HepG2 (cell line): ENCODE data around the gene HINFP. TPM values are rescaled to one million over a fixed set of nuclear protein-coding genes. Genes with fewer than 3 reads are reported as not detected.

Experiments
- BRD4 ChIP-seq: sonication (generic); formaldehyde crosslinking; IDR thresholded peaks from 2 replicates; pipeline ENCODE4 v1.4.0; 2020; ENCODE audit warnings: missing genetic modification reagents
- FOXM1 ChIP-seq: sonication (generic); formaldehyde crosslinking; IDR thresholded peaks from 2 replicates; pipeline ENCODE4 v1.5.0; 2020; ENCODE audit warnings: missing genetic modification reagents
- HNF1B ChIP-seq: sonication (generic); formaldehyde crosslinking; IDR thresholded peaks from 2 replicates; pipeline ENCODE4 v1.5.1; 2020; ENCODE audit warnings: mild to moderate bottlenecking, moderate library complexity, missing genetic modification reagents
- IRF1 ChIP-seq: sonication (generic); formaldehyde crosslinking; IDR thresholded peaks from 2 replicates; pipeline ENCODE4 v1.4.0; 2020; ENCODE audit warnings: low read depth, mild to moderate bottlenecking, missing genetic modification reagents
- KMT2B ChIP-seq: IDR thresholded peaks from 2 replicates; pipeline ENCODE4 v1.6.1; 2016; ENCODE audit warnings: missing genetic modification reagents, missing compliant biosample characterization
- MBNL3 ChIP-seq: fragments of 250-450 bp; sonication (Bioruptor Pico); conservative IDR thresholded peaks from 2 replicates; pipeline ENCODE4 v1.8.0; 2022; ENCODE audit warnings: mild to moderate bottlenecking, inconsistent platforms
- MED8 ChIP-seq: sonication (generic); formaldehyde crosslinking; IDR thresholded peaks from 2 replicates; pipeline ENCODE4 v1.8.1; 2023; ENCODE audit warnings: mild to moderate bottlenecking, missing genetic modification reagents; ENCODE audit not compliant: insufficient replicate concordance
- MXD3 ChIP-seq: IDR thresholded peaks from 2 replicates; pipeline ENCODE4 v1.6.1; 2016; ENCODE audit warnings: mild to moderate bottlenecking, missing biosample characterization, missing genetic modification reagents
- PCBP1 ChIP-seq: fragments of 200-400 bp; formaldehyde crosslinking; IDR thresholded peaks from 2 replicates; pipeline ENCODE4 v1.6.1; 2017; ENCODE audit warnings: mild to moderate bottlenecking, low read depth, low read length, borderline replicate concordance
- RARG ChIP-seq: sonication (generic); formaldehyde crosslinking; IDR thresholded peaks from 2 replicates; pipeline ENCODE4 v1.4.0; 2020; ENCODE audit warnings: low read depth, mild to moderate bottlenecking, missing genetic modification reagents
- RFX3 ChIP-seq: IDR thresholded peaks from 2 replicates; pipeline ENCODE4 v1.6.1; 2016; ENCODE audit warnings: missing biosample characterization, missing genetic modification reagents
- ZC3H4 ChIP-seq: sonication (generic); formaldehyde crosslinking; IDR thresholded peaks from 2 replicates; pipeline ENCODE4 v1.4.0; 2020; ENCODE audit warnings: missing genetic modification reagents, borderline replicate concordance
- ZNF160 ChIP-seq: sonication (generic); formaldehyde crosslinking; IDR thresholded peaks from 2 replicates; pipeline ENCODE4 v1.8.0; 2022; ENCODE audit warnings: mild to moderate bottlenecking, inconsistent platforms, missing genetic modification reagents
- ZNF263 ChIP-seq: sonication (generic); formaldehyde crosslinking; IDR thresholded peaks from 2 replicates; pipeline ENCODE4 v1.4.0; 2020; ENCODE audit warnings: missing genetic modification reagents
- ZNF383 ChIP-seq: sonication (generic); formaldehyde crosslinking; IDR thresholded peaks from 2 replicates; pipeline ENCODE4 v1.4.0; 2020; ENCODE audit warnings: missing genetic modification reagents, mild to moderate bottlenecking, borderline replicate concordance
- ZNF75D ChIP-seq: sonication (generic); formaldehyde crosslinking; IDR thresholded peaks from 2 replicates; pipeline ENCODE4 v1.8.1; 2023; ENCODE audit warnings: missing genetic modification reagents, mild to moderate bottlenecking, borderline replicate concordance
- ZNF777 ChIP-seq: sonication (generic); formaldehyde crosslinking; IDR thresholded peaks from 2 replicates; pipeline ENCODE4 v1.4.0; 2020; ENCODE audit warnings: missing genetic modification reagents
- polyA plus RNA-seq, 8 experiments: library from polyadenylated mRNA; depleted of rRNA in 3 of 8; stranded (reverse) in 7 of 8; unstranded in 1 of 8; fragments of >200 nt; fragmentation: Illumina TruSeq in 4 of 8; extraction: Trizol in 4 of 8; gene quantifications; 2 replicates each; pipeline versions ENCODE4 v1.2.1 to v1.2.3, GENCODE V29; 2011 to 2016; ENCODE audit warnings: low read depth in 4 of 8, missing spikeins in 1 of 8, mixed read lengths in 1 of 8; ENCODE audit not compliant: insufficient read depth in 1 of 8
- total RNA-seq, 5 experiments: library from RNA; depleted of rRNA; stranded (reverse); fragments of >200 nt; fragmentation: Illumina TruSeq; extraction: Trizol; gene quantifications; 2 replicates each; pipeline ENCODE4 v1.2.3, GENCODE V29; 2016; ENCODE audit warnings: low read depth in 1 of 5
- TF ChIP-seq, protein P1 (sequence below): sonication (generic); formaldehyde crosslinking; IDR thresholded peaks from 2 replicates; pipeline ENCODE4 v1.8.1; 2022; ENCODE audit warnings: low read depth, mild to moderate bottlenecking, missing genetic modification reagents
- TF ChIP-seq, protein P2 (sequence below): sonication (generic); formaldehyde crosslinking; IDR thresholded peaks from 2 replicates; pipeline ENCODE4 v1.5.0; 2020; ENCODE audit warnings: missing genetic modification reagents, mild to moderate bottlenecking, borderline replicate concordance
- TF ChIP-seq, protein P3 (sequence below): sonication (generic); formaldehyde crosslinking; IDR thresholded peaks from 2 replicates; pipeline ENCODE4 v1.5.0; 2020; ENCODE audit warnings: missing genetic modification reagents

Gene HINFP
- total and polyA plus RNA-seq, 2 of the 13 experiments (the other 11 are each of a cell fraction or from before 2014, with no cell fraction given): 15.1 to 21.4 TPM

DNA sequence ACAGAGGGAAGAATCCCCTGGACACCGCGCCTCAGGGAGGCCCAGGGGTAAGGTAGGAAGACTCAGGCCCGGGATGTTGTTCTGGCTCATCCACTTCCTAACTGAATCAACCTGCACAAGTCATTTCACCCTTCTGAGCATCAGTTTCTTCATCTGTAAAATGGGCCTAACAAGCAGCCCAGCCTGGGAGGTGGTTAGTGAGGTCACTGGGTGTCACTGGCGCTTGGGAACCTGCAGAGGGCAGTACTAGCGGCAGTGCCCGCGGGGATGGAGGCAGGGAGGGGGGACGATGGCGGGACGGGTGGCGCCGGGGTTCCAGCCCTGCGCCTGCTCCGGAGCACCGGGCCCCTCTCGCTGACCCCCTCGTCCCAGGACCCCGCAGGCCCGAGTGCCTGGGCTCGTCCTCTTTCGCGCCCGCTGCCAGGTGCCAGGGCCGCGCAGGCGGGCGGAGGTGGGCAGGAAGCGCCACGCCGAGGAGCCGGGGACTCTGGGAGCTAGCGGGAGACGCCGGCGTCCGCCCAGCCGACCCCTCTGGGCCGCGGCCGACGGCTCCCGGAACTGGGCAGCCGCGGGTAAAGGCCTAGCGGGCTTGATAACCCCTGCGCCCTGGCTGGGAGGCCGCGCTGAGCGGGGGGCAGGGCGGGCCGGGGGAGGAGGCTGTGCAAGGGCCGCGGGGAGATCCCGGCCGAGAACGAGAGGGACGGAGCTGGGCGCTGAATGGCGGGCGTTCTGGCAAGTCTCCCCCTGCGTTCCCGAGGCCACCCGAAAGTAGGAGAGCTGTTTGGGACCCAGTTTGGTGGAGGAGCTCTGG is 47.3 kb downstream of the HINFP start, which contains the start of gene NLRX1 (continued):
- TF ChIP-seq ZC3H4 (CRISPR knock-in tag) (0 out of 2 replicates have a peak, but pooled peaks have one; percentile 16), FOXM1 (CRISPR knock-in tag) (no peak), RFX3 (no peak), MED8 (CRISPR knock-in tag) (no peak), ZNF777 (CRISPR knock-in tag) (peak; percentile 72; the same call in 1 of the 2 replicates), KMT2B (CRISPR knock-in tag) (no peak), MBNL3 (CRISPR knock-in tag) (no peak), ZNF263 (CRISPR knock-in tag) (no peak), BRD4 (CRISPR knock-in tag) (peak; percentile 78), PCBP1 (0 out of 2 replicates have a peak, but pooled peaks have one; percentile 5), RARG (CRISPR knock-in tag) (no peak), HNF1B (CRISPR knock-in tag) (peak; percentile 70), ZNF75D (CRISPR knock-in tag) (peak; percentile 56; the same call in 1 of the 2 replicates), MXD3 (CRISPR knock-in tag) (peak; percentile 71), IRF1 (CRISPR knock-in tag) (no peak), ZNF383 (CRISPR knock-in tag) (no peak), ZNF160 (CRISPR knock-in tag) (peak; percentile 34; the same call in 1 of the 2 replicates)
- TF ChIP-seq, protein P1, sequence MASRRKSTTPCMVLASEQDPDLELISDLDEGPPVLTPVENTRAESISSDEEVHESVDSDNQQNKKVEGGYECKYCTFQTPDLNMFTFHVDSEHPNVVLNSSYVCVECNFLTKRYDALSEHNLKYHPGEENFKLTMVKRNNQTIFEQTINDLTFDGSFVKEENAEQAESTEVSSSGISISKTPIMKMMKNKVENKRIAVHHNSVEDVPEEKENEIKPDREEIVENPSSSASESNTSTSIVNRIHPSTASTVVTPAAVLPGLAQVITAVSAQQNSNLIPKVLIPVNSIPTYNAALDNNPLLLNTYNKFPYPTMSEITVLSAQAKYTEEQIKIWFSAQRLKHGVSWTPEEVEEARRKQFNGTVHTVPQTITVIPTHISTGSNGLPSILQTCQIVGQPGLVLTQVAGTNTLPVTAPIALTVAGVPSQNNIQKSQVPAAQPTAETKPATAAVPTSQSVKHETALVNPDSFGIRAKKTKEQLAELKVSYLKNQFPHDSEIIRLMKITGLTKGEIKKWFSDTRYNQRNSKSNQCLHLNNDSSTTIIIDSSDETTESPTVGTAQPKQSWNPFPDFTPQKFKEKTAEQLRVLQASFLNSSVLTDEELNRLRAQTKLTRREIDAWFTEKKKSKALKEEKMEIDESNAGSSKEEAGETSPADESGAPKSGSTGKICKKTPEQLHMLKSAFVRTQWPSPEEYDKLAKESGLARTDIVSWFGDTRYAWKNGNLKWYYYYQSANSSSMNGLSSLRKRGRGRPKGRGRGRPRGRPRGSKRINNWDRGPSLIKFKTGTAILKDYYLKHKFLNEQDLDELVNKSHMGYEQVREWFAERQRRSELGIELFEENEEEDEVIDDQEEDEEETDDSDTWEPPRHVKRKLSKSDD (CRISPR knock-in tag): 0 out of 2 replicates have a peak, but pooled peaks have one; percentile 50
- TF ChIP-seq, protein P2, sequence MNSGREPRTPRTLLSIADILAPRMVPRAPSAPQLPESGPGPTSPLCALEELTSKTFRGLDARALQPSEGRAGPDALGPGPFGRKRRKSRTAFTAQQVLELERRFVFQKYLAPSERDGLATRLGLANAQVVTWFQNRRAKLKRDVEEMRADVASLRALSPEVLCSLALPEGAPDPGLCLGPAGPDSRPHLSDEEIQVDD (CRISPR knock-in tag): no peak
- TF ChIP-seq, protein P3, sequence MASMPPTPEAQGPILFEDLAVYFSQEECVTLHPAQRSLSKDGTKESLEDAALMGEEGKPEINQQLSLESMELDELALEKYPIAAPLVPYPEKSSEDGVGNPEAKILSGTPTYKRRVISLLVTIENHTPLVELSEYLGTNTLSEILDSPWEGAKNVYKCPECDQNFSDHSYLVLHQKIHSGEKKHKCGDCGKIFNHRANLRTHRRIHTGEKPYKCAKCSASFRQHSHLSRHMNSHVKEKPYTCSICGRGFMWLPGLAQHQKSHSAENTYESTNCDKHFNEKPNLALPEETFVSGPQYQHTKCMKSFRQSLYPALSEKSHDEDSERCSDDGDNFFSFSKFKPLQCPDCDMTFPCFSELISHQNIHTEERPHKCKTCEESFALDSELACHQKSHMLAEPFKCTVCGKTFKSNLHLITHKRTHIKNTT (CRISPR knock-in tag): no peak
